HUES64 (cell line): ENCODE results near the gene UQCR10.
"Not testable (repeated sequence)": the region's sequence is repeated elsewhere in the genome, so short reads cannot be mapped to it uniquely, and the experiment has no call there.

Experiments used
- H3K27ac ChIP-seq: 2 replicates; pipeline ENCODE4 v1.7.0; 2013; ENCODE audit warnings: low read depth, low read length, inconsistent platforms
- H3K27me3 ChIP-seq: 2 replicates; pipeline ENCODE4 v1.6.1; 2013; ENCODE audit warnings: mild to moderate bottlenecking, low read length; ENCODE audit not compliant: insufficient read depth
- H3K36me3 ChIP-seq: 2 replicates; pipeline ENCODE4 v1.6.1; 2013; ENCODE audit warnings: mild to moderate bottlenecking, low read length; ENCODE audit not compliant: insufficient read depth
- H3K4me1 ChIP-seq: 2 replicates; pipeline ENCODE4 v1.6.1; 2013; ENCODE audit warnings: mild to moderate bottlenecking, low read length, moderate library complexity; ENCODE audit not compliant: insufficient read depth
- H3K4me3 ChIP-seq: 2 replicates; pipeline ENCODE4 v1.5.1; 2013; ENCODE audit warnings: mild to moderate bottlenecking, low read length, moderate library complexity
- H3K9ac ChIP-seq: 2 replicates; pipeline ENCODE4 v1.6.1; 2013; ENCODE audit warnings: mild to moderate bottlenecking, low read depth, low read length
- H3K9me3 ChIP-seq: 2 replicates; pipeline ENCODE4 v1.6.1; 2013; ENCODE audit warnings: low read depth, low read length; ENCODE audit not compliant: insufficient read depth
- WGBS: fragments of 150-250, 120-280 bp; methylation state at CpG from one replicate; pipeline ENCODE4 v1.1.7; 2013; ENCODE audit warnings: missing lambda C conversion rate; 5-methylcytosine and 5-hydroxymethylcytosine counted together

Gene UQCR10

GRCh38 chr22:29751669-29752068 lies 15.5 kb upstream of the UQCR10 start:
- H3K27me3 ChIP-seq = no peaks in the 10 kb centered on the region
- no peak overlapping the region for H3K27ac ChIP-seq
- WGBS = 92% methylated on average over 2 of the region's 2 CpGs
- no peaks in the 10 kb centered on the region for H3K9me3 ChIP-seq
- H3K36me3 ChIP-seq = no peaks in the 10 kb centered on the region
- no peaks in the 10 kb centered on the region for H3K4me1 ChIP-seq
- H3K9ac ChIP-seq = no peak overlapping the region
- H3K4me3 ChIP-seq = no peak overlapping the region

- Histone ChIP-seq H3K4me1 (no peaks in the 10 kb centered on the region), H3K4me3 (no peak overlapping the region), H3K27me3 (no peaks in the 10 kb centered on the region), H3K9me3 (no peaks in the 10 kb centered on the region), H3K36me3 (no peaks in the 10 kb centered on the region), H3K27ac (no peak overlapping the region), H3K9ac (no peak overlapping the region)
- WGBS = 89% methylated on average over 16 of the region's 16 CpGs
Measured at GRCh38 chr22:29753808-29754657, 13.1 kb upstream of the UQCR10 start.

GRCh38 chr22:29754658-29755395 lies 12.3 kb upstream of the UQCR10 start:
- H3K4me3 ChIP-seq, H3K27ac ChIP-seq, H3K4me1 ChIP-seq, H3K9ac ChIP-seq, H3K9me3 ChIP-seq, H3K27me3 ChIP-seq, H3K36me3 ChIP-seq: not testable (repeated sequence)
- 96% methylated on average over 11 of the region's 11 CpGs for WGBS

GRCh38 chr22:29755889-29756288 lies 11.3 kb upstream of the UQCR10 start:
- Histone ChIP-seq H3K27me3 (no peaks in the 10 kb centered on the region), H3K36me3 (no peaks in the 10 kb centered on the region), H3K4me1 (no peaks in the 10 kb centered on the region), H3K27ac (no peak overlapping the region), H3K9me3 (no peaks in the 10 kb centered on the region), H3K4me3 (no peak overlapping the region), H3K9ac (no peak overlapping the region)
- WGBS = 87% methylated on average over 9 of the region's 9 CpGs

- Histone ChIP-seq H3K4me1 (no peaks in the 10 kb centered on the region), H3K9ac (no peak overlapping the region), H3K4me3 (no peak overlapping the region), H3K36me3 (no peaks in the 10 kb centered on the region), H3K27me3 (no peaks in the 10 kb centered on the region), H3K27ac (no peak overlapping the region), H3K9me3 (no peaks in the 10 kb centered on the region)
- 93% methylated on average over 7 of the region's 7 CpGs for WGBS
Measured at GRCh38 chr22:29756341-29756740, 10.8 kb upstream of the UQCR10 start.

- Histone ChIP-seq H3K36me3 (no peaks in the 10 kb centered on the region), H3K27ac (no peak overlapping the region), H3K27me3 (no peaks in the 10 kb centered on the region), H3K9ac (no peak overlapping the region), H3K9me3 (no peaks in the 10 kb centered on the region), H3K4me3 (no peak overlapping the region), H3K4me1 (no peaks in the 10 kb centered on the region)
- 100% methylated on average over 2 of the region's 3 CpGs for WGBS
Measured at GRCh38 chr22:29757096-29757495, 10.1 kb upstream of the UQCR10 start.

- H3K27ac ChIP-seq = no peak overlapping the region
- no peaks in the 10 kb centered on the region for H3K9me3 ChIP-seq
- H3K36me3 ChIP-seq = no peaks in the 10 kb centered on the region
- 74% methylated on average over 7 of the region's 7 CpGs for WGBS
- no peaks in the 10 kb centered on the region for H3K4me1 ChIP-seq
- no peak overlapping the region for H3K4me3 ChIP-seq
- no peak overlapping the region for H3K9ac ChIP-seq
- no peaks in the 10 kb centered on the region for H3K27me3 ChIP-seq
Measured at GRCh38 chr22:29758068-29758622, 9.0 kb upstream of the UQCR10 start.

- Histone ChIP-seq H3K36me3 (no peaks in the 10 kb centered on the region), H3K4me1 (no peaks in the 10 kb centered on the region), H3K27me3 (no peaks in the 10 kb centered on the region), H3K27ac (no peak overlapping the region), H3K9ac (no peak overlapping the region), H3K9me3 (no peaks in the 10 kb centered on the region), H3K4me3 (no peak overlapping the region)
- WGBS = 90% methylated on average over 4 of the region's 5 CpGs
Measured at GRCh38 chr22:29758959-29759358, 8.2 kb upstream of the UQCR10 start.

- Histone ChIP-seq H3K36me3 (no peaks in the 10 kb centered on the region), H3K27me3 (no peaks in the 10 kb centered on the region), H3K4me3 (no peak overlapping the region), H3K27ac (no peak overlapping the region), H3K9ac (no peak overlapping the region), H3K4me1 (no peaks in the 10 kb centered on the region), H3K9me3 (no peaks in the 10 kb centered on the region)
- WGBS = 67% methylated on average over 14 of the region's 15 CpGs
Measured at GRCh38 chr22:29762263-29762662, 4.9 kb upstream of the UQCR10 start.

- Histone ChIP-seq H3K36me3 (peaks cover 14% of the 10 kb centered on the region), H3K4me3 (peak overlapping the region; percentile 84), H3K4me1 (peaks cover 6% of the 10 kb centered on the region; the same call in 1 of the 2 replicates), H3K27ac (peak overlapping the region; percentile 53), H3K9me3 (no peaks in the 10 kb centered on the region), H3K9ac (peak overlapping the region; percentile 81), H3K27me3 (no peaks in the 10 kb centered on the region)
- 59% methylated on average over 15 of the region's 15 CpGs for WGBS
Measured at GRCh38 chr22:29765905-29766631, 1.1 kb upstream of the UQCR10 start.
